GM12878 (cell line): ENCODE results near the gene ZMYM3. TPM values are rescaled to one million over a fixed set of nuclear protein-coding genes. Genes with fewer than 3 reads are reported as not detected.

Source experiments
- ATAC-seq: fragments of 200-7000 bp; cut with Tn5 transposase; 3 replicates; pipeline ENCODE4 v1.9.1; 2020; ENCODE audit warnings: mild to moderate bottlenecking, moderate library complexity
- BruUV-seq: library from RNA; stranded (reverse); fragments of 400-500 nt; replicated peaks from 2 replicates; lab custom pipeline; 2021; lab: Mats Ljungman, UMichigan
- CTCF ChIA-PET: fragments of 300-600 bp; sonication (Branson Sonifier 250); formaldehyde crosslinking; extraction: SDS; loops from one replicate; lab custom pipeline; 2021; ENCODE audit warnings: inconsistent platforms; lab: Yijun Ruan, JAX
- POLR2A ChIA-PET: fragments of 350-600 bp; formaldehyde crosslinking; extraction: SDS; loops from one replicate; lab custom pipeline; 2021; ENCODE audit warnings: inconsistent platforms; lab: Charles Lee
- RAD21 ChIA-PET: fragments of 300-600 bp; sonication (Branson Sonifier 250); formaldehyde crosslinking; loops from one replicate; lab custom pipeline; 2023; ENCODE audit warnings: antibody characterized with exemption; ENCODE audit not compliant: unreplicated experiment; lab: Charles Lee
- SMC1A ChIA-PET: fragments of 300-600 bp; sonication (Branson Sonifier 250); formaldehyde crosslinking; loops from one replicate; lab custom pipeline; 2023; ENCODE audit not compliant: unreplicated experiment, uncharacterized antibody; lab: Charles Lee
- DNase-seq: peaks from one replicate; pipeline ENCODE4 v3.0.0-alpha.2; 2011; ENCODE audit warnings: low read depth, low spot score
- FAIRE-seq: peaks from 3 replicates; lab custom pipeline; 2011; peaks lifted over from hg19 to GRCh38; lab: Jason Lieb, UNC
- H2AFZ ChIP-seq: 2 replicates; pipeline ENCODE4 v1.6.0; 2011; ENCODE audit warnings: low read depth, low read length, control low read depth; ENCODE audit not compliant: control insufficient read depth
- H3K27ac ChIP-seq: 2 replicates; pipeline ENCODE4 v1.5.1; 2011; ENCODE audit warnings: control low read depth; ENCODE audit not compliant: control insufficient read depth, insufficient read depth
- H3K27me3 ChIP-seq, 2 experiments: replicated peaks in 1 of 2; 2 replicates each; pipeline versions ENCODE4 v1.6.0 to v1.6.1; 2011; ENCODE audit warnings: low read length in 1 of 2; ENCODE audit not compliant: control insufficient read depth in 2 of 2, insufficient read depth in 2 of 2
- H3K36me3 ChIP-seq, 2 experiments: 2 replicates each; pipeline ENCODE4 v1.5.1; 2011; ENCODE audit warnings: low read length in 1 of 2; ENCODE audit not compliant: control insufficient read depth in 2 of 2, insufficient read depth in 2 of 2
- H3K4me1 ChIP-seq: 2 replicates; pipeline ENCODE4 v1.6.1; 2011; ENCODE audit warnings: mild to moderate bottlenecking, low read length, moderate library complexity, mixed read lengths; ENCODE audit not compliant: control insufficient read depth, insufficient read depth
- H3K4me2 ChIP-seq: 2 replicates; pipeline ENCODE4 v1.6.0; 2011; ENCODE audit warnings: control low read depth; ENCODE audit not compliant: control insufficient read depth, insufficient read depth
- H3K4me3 ChIP-seq: fragments of 200-600 bp; sonication (generic); 2 replicates; pipeline ENCODE4 v1.5.1; 2016
- H3K79me2 ChIP-seq: 2 replicates; pipeline ENCODE4 v1.6.0; 2011; ENCODE audit warnings: low read length; ENCODE audit not compliant: control insufficient read depth, insufficient read depth
- H3K9ac ChIP-seq: 2 replicates; pipeline ENCODE4 v1.8.0; 2011; ENCODE audit warnings: low read length, control low read depth, mixed read lengths; ENCODE audit not compliant: control insufficient read depth, insufficient read depth
- H3K9me3 ChIP-seq: replicated peaks from 3 replicates; pipeline ENCODE4 v1.5.1; 2011; ENCODE audit warnings: mild to moderate bottlenecking, low read length; ENCODE audit not compliant: control insufficient read depth, insufficient read depth
- H4K20me1 ChIP-seq: 2 replicates; pipeline ENCODE4 v1.6.0; 2011; ENCODE audit not compliant: control insufficient read depth, insufficient read depth
- BRCA1 ChIP-seq: IDR thresholded peaks from 2 replicates; pipeline ENCODE4 v1.6.1; 2011; ENCODE audit warnings: low read depth, low read length, improper control_type of control experiment
- JUND ChIP-seq: IDR thresholded peaks from 2 replicates; pipeline ENCODE4 v1.6.1; 2012; ENCODE audit warnings: low read depth, mild to moderate bottlenecking, low read length, improper control_type of control experiment, moderate library complexity
- MXI1 ChIP-seq: fragments of 150-350 bp; IDR thresholded peaks from 2 replicates; pipeline ENCODE4 v1.6.1; 2011; ENCODE audit warnings: low read depth, mild to moderate bottlenecking, inconsistent platforms, low read length, improper control_type of control experiment
- PAX8 ChIP-seq: fragments of 450-650 bp; IDR thresholded peaks from 2 replicates; pipeline ENCODE4 v1.6.1; 2017; ENCODE audit warnings: mild to moderate bottlenecking, moderate library complexity
- RAD21 ChIP-seq: IDR thresholded peaks from 2 replicates; pipeline ENCODE4 v1.6.1; 2011; ENCODE audit warnings: mild to moderate bottlenecking, low read depth, low read length, moderate library complexity; ENCODE audit not compliant: insufficient read depth
- SMAD5 ChIP-seq: IDR thresholded peaks from 2 replicates; pipeline ENCODE4 v1.6.1; 2016; ENCODE audit warnings: antibody characterized with exemption, low read depth
- SMC3 ChIP-seq: IDR thresholded peaks from 2 replicates; pipeline ENCODE4 v1.6.1; 2011; ENCODE audit warnings: low read length, improper control_type of control experiment, borderline replicate concordance
- SUPT20H ChIP-seq: IDR thresholded peaks from 2 replicates; pipeline ENCODE4 v1.6.1; 2011; ENCODE audit warnings: low read depth, mild to moderate bottlenecking, low read length, moderate library complexity, borderline replicate concordance; ENCODE audit not compliant: control insufficient read depth
- TARDBP ChIP-seq: IDR thresholded peaks from 2 replicates; pipeline ENCODE4 v1.6.1; 2016; ENCODE audit warnings: borderline replicate concordance
- WGBS: methylation state at CpG from one replicate; pipeline ENCODE4 v1.1.6; 2016; ENCODE audit warnings: low lambda C conversion rate; ENCODE audit not compliant: insufficient replicate concordance, insufficient coverage; ENCODE audit errors: missing lambda C conversion rate; 5-methylcytosine and 5-hydroxymethylcytosine counted together
- in situ Hi-C: fragments of 300-500 bp; cut with MboI; formaldehyde crosslinking; loops from 9 replicates; pipeline ENCODE4 v1.14.3; 2018; ENCODE audit warnings: mixed read lengths
- intact Hi-C: fragments of 100-400 bp; cut with micrococcal nuclease; formaldehyde crosslinking; loops from one replicate; pipeline ENCODE4 v1.14.2; 2022; ENCODE audit not compliant: unreplicated experiment
- polyA plus RNA-seq, 11 experiments: library from polyadenylated mRNA; depleted of rRNA in 4 of 11; unstranded in 6 of 11; stranded (reverse) in 5 of 11; fragments of >200 nt; fragmentation: Nextera tagmentation in 4 of 11; fragmentation: Illumina TruSeq in 1 of 11; extraction: Ambion mirVana in 4 of 11; extraction: Trizol in 1 of 11; gene quantifications; 1 replicate in 1 of 11; 2 replicates in 10 of 11; pipeline versions ENCODE4 v1.2.1 to v1.2.3, GENCODE V29; 2011 to 2016; ENCODE audit warnings: inconsistent platforms in 2 of 11, missing spikeins in 2 of 11, low read depth in 1 of 11
- total RNA-seq, 4 experiments: library from RNA; depleted of rRNA in 3 of 4; stranded (reverse); fragments of >200 nt in 3 of 4; fragmentation: Illumina TruSeq in 1 of 4; extraction: Trizol in 1 of 4; gene quantifications; 2 replicates each; pipeline versions ENCODE4 v1.2.1 to v1.2.3, GENCODE V29; 2013 to 2021
- TF ChIP-seq, protein P1 (sequence below), 3 experiments: IDR thresholded peaks in 2 of 3; conservative IDR thresholded peaks in 1 of 3; 2 replicates each; pipeline ENCODE4 v1.5.1; 2011; ENCODE audit warnings: low read depth in 3 of 3, low read length in 3 of 3, mild to moderate bottlenecking in 3 of 3, control low read depth in 2 of 3, moderate library complexity in 2 of 3, inconsistent platforms in 1 of 3, mixed read lengths in 1 of 3; ENCODE audit not compliant: control insufficient read depth in 2 of 3, insufficient read depth in 1 of 3; ENCODE audit errors: extremely low read depth in 1 of 3
- TF ChIP-seq, protein P2 (sequence below): fragments of 450-650 bp; formaldehyde crosslinking; IDR thresholded peaks from 2 replicates; pipeline ENCODE4 v1.4.0; 2020; ENCODE audit warnings: mild to moderate bottlenecking, moderate library complexity

Gene ZMYM3
- total and polyA plus RNA-seq, 10 of the 15 experiments (the other 5 are each of a cell fraction or from before 2014, with no cell fraction given): 2.3 to 28.1 (median 12.3) TPM

DNA sequence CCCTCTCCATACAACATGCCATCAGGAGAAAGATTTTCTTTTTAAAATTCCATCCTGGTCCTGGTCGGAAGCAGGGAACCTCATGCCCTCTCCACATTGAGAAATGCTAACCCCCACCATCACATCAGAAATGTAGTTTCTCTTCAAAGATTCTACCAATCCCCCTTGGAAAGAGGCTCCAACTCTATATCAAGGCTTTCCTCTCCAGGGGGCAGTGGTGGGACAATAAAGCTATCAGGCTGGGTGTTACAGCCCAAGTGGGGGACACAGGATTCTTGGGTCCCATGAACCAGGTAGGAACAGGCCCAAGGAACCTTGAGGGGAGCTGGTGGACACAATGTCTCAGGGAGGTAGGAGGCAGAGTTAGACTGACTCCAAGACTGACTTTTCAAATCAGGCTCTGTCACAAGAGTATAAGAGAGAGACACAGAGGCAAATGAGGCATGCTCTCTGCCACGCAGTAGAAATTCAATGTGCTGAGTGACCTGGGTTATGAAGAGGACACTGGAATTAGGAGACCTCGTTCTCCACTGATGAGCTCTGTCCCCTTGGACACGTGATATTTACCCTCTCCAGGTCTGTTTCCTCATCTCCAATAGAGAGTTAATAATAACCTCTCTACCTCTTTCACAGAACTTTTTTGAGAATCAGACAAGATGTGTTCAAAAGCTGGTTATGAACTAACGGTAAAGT is 26.4 kb downstream of the ZMYM3 start:
- ATAC-seq (no peak), FAIRE-seq (no peak), DNase-seq (no peak)
- no peaks in the 10 kb centered on the region for H3K9me3 ChIP-seq
- no peak overlapping the region for H3K27ac ChIP-seq
- RAD21 ChIA-PET: no interaction called here
- H3K9ac ChIP-seq: no peak overlapping the region
- no peaks in the 10 kb centered on the region for H4K20me1 ChIP-seq
- no peaks in the 10 kb centered on the region for H3K36me3 ChIP-seq
- in situ Hi-C loops: no loop called here
- no peaks in the 10 kb centered on the region for H3K27me3 ChIP-seq
- no peak overlapping the region for H3K4me3 ChIP-seq
- SMC1A ChIA-PET: no interaction called here
- no peak for TF ChIP-seq PAX8
- TF ChIP-seq, protein P1, sequence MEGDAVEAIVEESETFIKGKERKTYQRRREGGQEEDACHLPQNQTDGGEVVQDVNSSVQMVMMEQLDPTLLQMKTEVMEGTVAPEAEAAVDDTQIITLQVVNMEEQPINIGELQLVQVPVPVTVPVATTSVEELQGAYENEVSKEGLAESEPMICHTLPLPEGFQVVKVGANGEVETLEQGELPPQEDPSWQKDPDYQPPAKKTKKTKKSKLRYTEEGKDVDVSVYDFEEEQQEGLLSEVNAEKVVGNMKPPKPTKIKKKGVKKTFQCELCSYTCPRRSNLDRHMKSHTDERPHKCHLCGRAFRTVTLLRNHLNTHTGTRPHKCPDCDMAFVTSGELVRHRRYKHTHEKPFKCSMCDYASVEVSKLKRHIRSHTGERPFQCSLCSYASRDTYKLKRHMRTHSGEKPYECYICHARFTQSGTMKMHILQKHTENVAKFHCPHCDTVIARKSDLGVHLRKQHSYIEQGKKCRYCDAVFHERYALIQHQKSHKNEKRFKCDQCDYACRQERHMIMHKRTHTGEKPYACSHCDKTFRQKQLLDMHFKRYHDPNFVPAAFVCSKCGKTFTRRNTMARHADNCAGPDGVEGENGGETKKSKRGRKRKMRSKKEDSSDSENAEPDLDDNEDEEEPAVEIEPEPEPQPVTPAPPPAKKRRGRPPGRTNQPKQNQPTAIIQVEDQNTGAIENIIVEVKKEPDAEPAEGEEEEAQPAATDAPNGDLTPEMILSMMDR (IDR thresholded peaks at IDR 0.05 in 2 of 3, conservative IDR thresholded peaks at IDR 0.05 in 1 of 3; ENCODE audit: control insufficient read depth in 2 of 3, extremely low read depth in 1 of 3, insufficient read depth in 1 of 3, low read depth in 3 of 3, low read length in 3 of 3): peak in 1 of 3 experiments; percentile 8; a peak in 1 of 6 replicates
- TF ChIP-seq SUPT20H: no peak
- no peak for TF ChIP-seq SMAD5
- TF ChIP-seq JUND: no peak
- TF ChIP-seq SMC3: peak; percentile 20; the same call in 1 of the 2 replicates
- TF ChIP-seq, protein P2, sequence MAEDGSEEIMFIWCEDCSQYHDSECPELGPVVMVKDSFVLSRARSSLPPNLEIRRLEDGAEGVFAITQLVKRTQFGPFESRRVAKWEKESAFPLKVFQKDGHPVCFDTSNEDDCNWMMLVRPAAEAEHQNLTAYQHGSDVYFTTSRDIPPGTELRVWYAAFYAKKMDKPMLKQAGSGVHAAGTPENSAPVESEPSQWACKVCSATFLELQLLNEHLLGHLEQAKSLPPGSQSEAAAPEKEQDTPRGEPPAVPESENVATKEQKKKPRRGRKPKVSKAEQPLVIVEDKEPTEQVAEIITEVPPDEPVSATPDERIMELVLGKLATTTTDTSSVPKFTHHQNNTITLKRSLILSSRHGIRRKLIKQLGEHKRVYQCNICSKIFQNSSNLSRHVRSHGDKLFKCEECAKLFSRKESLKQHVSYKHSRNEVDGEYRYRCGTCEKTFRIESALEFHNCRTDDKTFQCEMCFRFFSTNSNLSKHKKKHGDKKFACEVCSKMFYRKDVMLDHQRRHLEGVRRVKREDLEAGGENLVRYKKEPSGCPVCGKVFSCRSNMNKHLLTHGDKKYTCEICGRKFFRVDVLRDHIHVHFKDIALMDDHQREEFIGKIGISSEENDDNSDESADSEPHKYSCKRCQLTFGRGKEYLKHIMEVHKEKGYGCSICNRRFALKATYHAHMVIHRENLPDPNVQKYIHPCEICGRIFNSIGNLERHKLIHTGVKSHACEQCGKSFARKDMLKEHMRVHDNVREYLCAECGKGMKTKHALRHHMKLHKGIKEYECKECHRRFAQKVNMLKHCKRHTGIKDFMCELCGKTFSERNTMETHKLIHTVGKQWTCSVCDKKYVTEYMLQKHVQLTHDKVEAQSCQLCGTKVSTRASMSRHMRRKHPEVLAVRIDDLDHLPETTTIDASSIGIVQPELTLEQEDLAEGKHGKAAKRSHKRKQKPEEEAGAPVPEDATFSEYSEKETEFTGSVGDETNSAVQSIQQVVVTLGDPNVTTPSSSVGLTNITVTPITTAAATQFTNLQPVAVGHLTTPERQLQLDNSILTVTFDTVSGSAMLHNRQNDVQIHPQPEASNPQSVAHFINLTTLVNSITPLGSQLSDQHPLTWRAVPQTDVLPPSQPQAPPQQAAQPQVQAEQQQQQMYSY: no peak
- no peak for TF ChIP-seq MXI1
- peak; percentile 34 for TF ChIP-seq RAD21
- TF ChIP-seq BRCA1: no peak
- no peak for TF ChIP-seq TARDBP
- 14% methylated on average over 5 of the region's 5 CpGs for WGBS
- no peak overlapping the region for H3K4me2 ChIP-seq
- POLR2A ChIA-PET: no interaction called here
- no peaks in the 10 kb centered on the region for H3K4me1 ChIP-seq
- CTCF ChIA-PET: interaction anchor here (1.0 kb wide), 1 partner anchor 20 kb away, joined by 3 read pairs; no protein-coding TSS in a partner anchor
- no peaks in the 10 kb centered on the region for H3K79me2 ChIP-seq
- intact Hi-C loops: no loop called here
- BruUV-seq: no TSS peak
- no peak overlapping the region for H2AFZ ChIP-seq
